Spleen (tissue), 11 donors: Measurements from ENCODE around the gene DNASE1L2. TPM values are rescaled to one million over a fixed set of nuclear protein-coding genes. Genes with fewer than 3 reads are reported as not detected.

Experiments
- DNase-seq: peaks from one replicate; pipeline ENCODE4 v3.0.0-alpha.2; 2020
- H3K27ac ChIP-seq, 8 donors: fragments of 200-600 bp; sonication (generic) in 7 of 8; 1 replicate in 4 of 8; 2 replicates in 4 of 8; pipeline versions ENCODE4 v1.5.0 to v1.8.0; 2016 to 2021; ENCODE audit warnings: inconsistent platforms in 4 of 8, mild to moderate bottlenecking in 4 of 8, moderate library complexity in 1 of 8
- H3K27me3 ChIP-seq, 7 donors: fragments of 200-600 bp; sonication (generic) in 6 of 7; replicated peaks in 1 of 7; 1 replicate in 4 of 7; 2 replicates in 3 of 7; pipeline versions ENCODE4 v1.5.0 to v1.8.0; 2016 to 2021; ENCODE audit warnings: inconsistent platforms in 3 of 7, mild to moderate bottlenecking in 1 of 7
- H3K36me3 ChIP-seq, 6 donors: fragments of 200-600 bp; sonication (generic) in 5 of 6; 1 replicate in 4 of 6; 2 replicates in 2 of 6; pipeline versions ENCODE4 v1.5.0 to v1.8.0; 2016 to 2021; ENCODE audit warnings: inconsistent platforms in 2 of 6
- H3K4me1 ChIP-seq, 6 donors: fragments of 200-600 bp; sonication (generic) in 5 of 6; 1 replicate in 3 of 6; 2 replicates in 3 of 6; pipeline versions ENCODE4 v1.5.0 to v1.8.0; 2016 to 2021; ENCODE audit warnings: inconsistent platforms in 3 of 6
- H3K4me3 ChIP-seq, 8 donors: fragments of 200-600 bp; sonication (generic) in 7 of 8; 1 replicate in 4 of 8; 2 replicates in 4 of 8; pipeline versions ENCODE4 v1.5.0 to v1.8.0; 2016 to 2021; ENCODE audit warnings: inconsistent platforms in 4 of 8, mild to moderate bottlenecking in 4 of 8, moderate library complexity in 2 of 8
- H3K9me3 ChIP-seq, 8 donors: fragments of 200-600 bp; sonication (generic) in 7 of 8; 1 replicate in 4 of 8; 2 replicates in 4 of 8; pipeline versions ENCODE4 v1.5.0 to v1.8.0; 2016 to 2021; ENCODE audit warnings: inconsistent platforms in 4 of 8
- CTCF ChIP-seq, 11 experiments: fragments of 200-600 bp in 7 of 11; fragments of 450-650 bp in 4 of 11; sonication (generic) in 4 of 11; IDR thresholded peaks in 8 of 11; conservative IDR thresholded peaks in 3 of 11; 1 replicate in 7 of 11; 2 replicates in 4 of 11; pipeline versions ENCODE4 v1.4.0 to v1.8.0; 2016 to 2021; ENCODE audit warnings: antibody characterized with exemption in 11 of 11, inconsistent platforms in 4 of 11, mild to moderate bottlenecking in 1 of 11
- POLR2A ChIP-seq, 3 donors: fragments of 450-650 bp; IDR thresholded peaks; one replicate each; pipeline ENCODE4 v1.5.1; 2017; ENCODE audit warnings: antibody characterized with exemption in 3 of 3, mild to moderate bottlenecking in 1 of 3
- POLR2AphosphoS5 ChIP-seq, 3 donors: sonication (generic); formaldehyde crosslinking; IDR thresholded peaks; one replicate each; pipeline ENCODE4 v1.5.1; 2017; ENCODE audit warnings: antibody characterized with exemption in 3 of 3
- WGBS, 5 donors: extraction: QIAGEN DNeasy Blood & Tissue Kit in 3 of 5; methylation state at CpG; one replicate each; pipeline versions ENCODE4 v1.1.5 to v1.1.7; 2013 to 2018; 5-methylcytosine and 5-hydroxymethylcytosine counted together
- intact Hi-C: fragments of 100-400 bp; cut with DNase I; formaldehyde crosslinking; loops from one replicate; pipeline ENCODE4 v1.15.0; 2023; ENCODE audit warnings: low total_unique reads
- polyA plus RNA-seq, 3 donors: library from polyadenylated mRNA; stranded (reverse); fragments of 200-250 nt; gene quantifications; one replicate each; pipeline ENCODE4 v1.2.1, GENCODE V29; 2013
- total RNA-seq, 7 donors: library from RNA; depleted of rRNA in 3 of 7; stranded (reverse); fragments of >200 nt in 3 of 7; fragmentation: NEBNext Ultra II Directional in 4 of 7; extraction: Animal tissue kit (Norgen Biotek cat#: 25700) in 4 of 7; gene quantifications; one replicate each; pipeline versions ENCODE4 v1.1.0 to v1.2.1, GENCODE V29; 2016 to 2021
- donor health status: healthy with polysubstance abuse.
- donor health status: DM: no; HTN: no; CAD: no; lungs with moderate emphysema.
- donor health status: DM: no; HTN: no; CAD: no.
- donor health status: Bipolar disorder and iron deficiency.
- donor health status: healthy.
- donor health status: DM: no; HTN: no; CAD: no.
- donor health status: DM: yes; HTN: yes; CAD: no.

Gene DNASE1L2
- total and polyA plus RNA-seq, 10 donors, result 0.59 to 2.2 (median 1.2) TPM

- TF ChIP-seq POLR2AphosphoS5 (IDR thresholded peaks at IDR 0.05) (no peak), CTCF (IDR thresholded peaks at IDR 0.05 in 8 of 11, conservative IDR thresholded peaks at IDR 0.05 in 3 of 11) (no peak), POLR2A (IDR thresholded peaks at IDR 0.05) (no peak)
- no peak overlapping the region for H3K4me3 ChIP-seq
- intact Hi-C loops, result no loop called here
- H3K9me3 ChIP-seq, result no peaks in the 10 kb centered on the region
- peaks cover 0 to 12% (median 6%) of the 10 kb centered on the region in 7 donors for H3K27me3 ChIP-seq
- H3K4me1 ChIP-seq, result no peaks in the 10 kb centered on the region
- 91 to 93% (median 91%) methylated on average over 7 to 25 of the region's 25 CpGs for WGBS, 5 donors
- H3K36me3 ChIP-seq, result no peaks in the 10 kb centered on the region
- no peak overlapping the region for H3K27ac ChIP-seq
- DNase-seq, result no peak
These were observed 46.9 kb upstream of the DNASE1L2 start for GRCh38 chr16:2189252-2189893.

- H3K36me3 ChIP-seq, result no peaks in the 10 kb centered on the region
- H3K27ac ChIP-seq, result no peak overlapping the region
- no peak overlapping the region for H3K4me3 ChIP-seq
- no peak for DNase-seq
- WGBS, 5 donors, result 75 to 91% (median 87%) methylated on average over 10 to 24 of the region's 24 CpGs
- intact Hi-C loops, result no loop called here
- H3K27me3 ChIP-seq, result peaks cover 2 to 19% (median 14%) of the 10 kb centered on the region in 7 donors
- H3K4me1 ChIP-seq, result peaks cover 0 to 5% (median 4%) of the 10 kb centered on the region in 6 donors
- no peak for TF ChIP-seq CTCF (IDR thresholded peaks at IDR 0.05 in 8 of 11, conservative IDR thresholded peaks at IDR 0.05 in 3 of 11)
- TF ChIP-seq POLR2AphosphoS5 (IDR thresholded peaks at IDR 0.05), result no peak
- TF ChIP-seq POLR2A (IDR thresholded peaks at IDR 0.05), result no peak
- no peaks in the 10 kb centered on the region for H3K9me3 ChIP-seq
These were observed 46.1 kb upstream of the DNASE1L2 start for GRCh38 chr16:2190002-2190658.

GRCh38 chr16:2190659-2191445 is 45.4 kb upstream of the DNASE1L2 start:
- intact Hi-C loops, result no loop called here
- H3K36me3 ChIP-seq, result no peaks in the 10 kb centered on the region
- no peak overlapping the region for H3K27ac ChIP-seq
- H3K27me3 ChIP-seq, result peaks cover 9 to 27% (median 21%) of the 10 kb centered on the region in 7 donors
- no peaks in the 10 kb centered on the region for H3K9me3 ChIP-seq
- no peak overlapping the region for H3K4me3 ChIP-seq
- WGBS, 5 donors, result 75 to 83% (median 80%) methylated on average over 16 to 25 of the region's 25 CpGs
- peaks cover 7 to 12% (median 11%) of the 10 kb centered on the region in 6 donors for H3K4me1 ChIP-seq
- no peak for TF ChIP-seq POLR2A (IDR thresholded peaks at IDR 0.05)
- TF ChIP-seq POLR2AphosphoS5 (IDR thresholded peaks at IDR 0.05), result no peak
- TF ChIP-seq CTCF (IDR thresholded peaks at IDR 0.05 in 8 of 11, conservative IDR thresholded peaks at IDR 0.05 in 3 of 11), result no peak
- no peak for DNase-seq

GRCh38 chr16:2191446-2191706 is 44.9 kb upstream of the DNASE1L2 start:
- intact Hi-C loops, result no loop called here
- Histone ChIP-seq H3K4me1 (peaks cover 9 to 15% (median 14%) of the 10 kb centered on the region in 6 donors), H3K4me3 (no peak overlapping the region), H3K9me3 (no peaks in the 10 kb centered on the region), H3K27me3 (peaks cover 9 to 31% (median 25%) of the 10 kb centered on the region in 7 donors), H3K36me3 (no peaks in the 10 kb centered on the region), H3K27ac (no peak overlapping the region)
- TF ChIP-seq POLR2AphosphoS5 (IDR thresholded peaks at IDR 0.05) (no peak), POLR2A (IDR thresholded peaks at IDR 0.05) (no peak), CTCF (IDR thresholded peaks at IDR 0.05 in 8 of 11, conservative IDR thresholded peaks at IDR 0.05 in 3 of 11) (no peak)
- no peak for DNase-seq
- WGBS, 5 donors, result 84 to 99% (median 90%) methylated on average over 10 to 11 of the region's 11 CpGs
